H9 (cell line): Measurements from ENCODE around the gene OR10H3. TPM values are rescaled to one million over a fixed set of nuclear protein-coding genes. Genes with fewer than 3 reads are reported as not detected.

Experiments used
- DNase-seq: peaks from one replicate; pipeline ENCODE4 v3.0.0-alpha.2; 2017
- H2AFZ ChIP-seq: one replicate; pipeline ENCODE4 v1.6.1; 2013; ENCODE audit warnings: mild to moderate bottlenecking, low read length, control low read depth, moderate library complexity
- H2AK5ac ChIP-seq: 2 replicates; pipeline ENCODE4 v1.6.1; 2013; ENCODE audit warnings: low read length, control low read depth, mixed read lengths; ENCODE audit not compliant: insufficient read length
- H2BK120ac ChIP-seq: one replicate; pipeline ENCODE4 v1.6.1; 2013; ENCODE audit warnings: low read depth, mild to moderate bottlenecking, low read length, control low read depth, inconsistent platforms; ENCODE audit not compliant: poor library complexity, severe bottlenecking
- H2BK12ac ChIP-seq: 2 replicates; pipeline ENCODE4 v1.6.1; 2013; ENCODE audit warnings: low read length, control low read depth, mixed read lengths, low read depth; ENCODE audit not compliant: insufficient read length
- H2BK15ac ChIP-seq: 2 replicates; pipeline ENCODE4 v1.6.1; 2013; ENCODE audit warnings: low read depth, low read length, control low read depth
- H2BK20ac ChIP-seq: one replicate; pipeline ENCODE4 v1.6.1; 2013; ENCODE audit warnings: low read depth, mild to moderate bottlenecking, low read length, control low read depth, inconsistent platforms; ENCODE audit not compliant: poor library complexity, severe bottlenecking
- H2BK5ac ChIP-seq: 2 replicates; pipeline ENCODE4 v1.6.1; 2013; ENCODE audit warnings: low read length, control low read depth, mixed read lengths; ENCODE audit not compliant: insufficient read length
- H3K14ac ChIP-seq: 2 replicates; pipeline ENCODE4 v1.6.1; 2013; ENCODE audit warnings: low read length, control low read depth; ENCODE audit not compliant: insufficient read depth
- H3K18ac ChIP-seq: 2 replicates; pipeline ENCODE4 v1.6.1; 2013; ENCODE audit warnings: low read depth, mild to moderate bottlenecking, mixed read lengths, low read length, control low read depth; ENCODE audit not compliant: insufficient read length
- H3K23ac ChIP-seq: 2 replicates; pipeline ENCODE4 v1.6.1; 2013; ENCODE audit warnings: low read length, control low read depth, mixed read lengths, low read depth; ENCODE audit not compliant: insufficient read length
- H3K23me2 ChIP-seq: 2 replicates; pipeline ENCODE4 v1.6.1; 2013; ENCODE audit warnings: low read depth, mild to moderate bottlenecking, mixed read lengths, low read length, control low read depth; ENCODE audit not compliant: insufficient read length, poor library complexity, severe bottlenecking
- H3K27ac ChIP-seq: 2 replicates; pipeline ENCODE4 v1.5.1; 2013; ENCODE audit warnings: low read length, control low read depth, mixed read lengths, low read depth; ENCODE audit not compliant: insufficient read length
- H3K27me3 ChIP-seq: 2 replicates; pipeline ENCODE4 v1.6.1; 2013; ENCODE audit warnings: low read length, control low read depth, inconsistent platforms; ENCODE audit not compliant: insufficient read depth
- H3K4ac ChIP-seq: 2 replicates; pipeline ENCODE4 v1.6.1; 2013; ENCODE audit warnings: low read depth, mild to moderate bottlenecking, control low read depth, inconsistent platforms, low read length, moderate library complexity
- H3K4me1 ChIP-seq: 2 replicates; pipeline ENCODE4 v1.6.1; 2013; ENCODE audit warnings: low read length, control low read depth, inconsistent platforms; ENCODE audit not compliant: insufficient read depth
- H3K4me2 ChIP-seq: 2 replicates; pipeline ENCODE4 v1.6.1; 2013; ENCODE audit warnings: low read length, control low read depth, mixed read lengths; ENCODE audit not compliant: insufficient read length, insufficient read depth
- H3K56ac ChIP-seq: 2 replicates; pipeline ENCODE4 v1.6.1; 2013; ENCODE audit warnings: low read depth, mild to moderate bottlenecking, mixed read lengths, low read length, control low read depth; ENCODE audit not compliant: insufficient read length
- H3K79me1 ChIP-seq: 2 replicates; pipeline ENCODE4 v1.6.1; 2013; ENCODE audit warnings: low read depth, mild to moderate bottlenecking, moderate library complexity, low read length, control low read depth, inconsistent platforms; ENCODE audit not compliant: insufficient read depth, poor library complexity, severe bottlenecking
- H3K79me2 ChIP-seq: 2 replicates; pipeline ENCODE4 v1.6.1; 2013; ENCODE audit warnings: low read length, control low read depth, inconsistent platforms; ENCODE audit not compliant: insufficient read depth
- H3K9ac ChIP-seq: 2 replicates; pipeline ENCODE4 v1.6.1; 2013; ENCODE audit warnings: low read length, control low read depth, mixed read lengths; ENCODE audit not compliant: insufficient read length; ENCODE audit errors: extremely low read depth
- H3K9me3 ChIP-seq: one replicate; pipeline ENCODE4 v1.6.1; 2013; ENCODE audit warnings: low read depth, low read length, inconsistent platforms; ENCODE audit not compliant: control insufficient read depth
- H3T11ph ChIP-seq: one replicate; pipeline ENCODE4 v1.6.1; 2013; ENCODE audit warnings: mild to moderate bottlenecking, low read length, control low read depth, inconsistent platforms
- H4K20me1 ChIP-seq: one replicate; pipeline ENCODE4 v1.6.1; 2013; ENCODE audit not compliant: control insufficient read depth, insufficient read length, insufficient read depth
- H4K5ac ChIP-seq: 2 replicates; pipeline ENCODE4 v1.6.1; 2013; ENCODE audit warnings: low read depth, mild to moderate bottlenecking, mixed read lengths, low read length, control low read depth; ENCODE audit not compliant: insufficient read length
- H4K8ac ChIP-seq: replicated peaks from 2 replicates; pipeline ENCODE4 v1.6.1; 2013; ENCODE audit warnings: low read length, control low read depth, mixed read lengths, low read depth; ENCODE audit not compliant: insufficient read length
- H4K91ac ChIP-seq: 2 replicates; pipeline ENCODE4 v1.6.1; 2013; ENCODE audit warnings: low read depth, mild to moderate bottlenecking, moderate library complexity, mixed read lengths, low read length, control low read depth; ENCODE audit not compliant: insufficient read length
- H3K27ac Mint-ChIP-seq, 3 experiments: 2 replicates in 2 of 3; 3 replicates in 1 of 3; pipeline ENCODE4 v1.8.0; 2020 to 2021; ENCODE audit warnings: mixed read lengths in 3 of 3, mild to moderate bottlenecking in 1 of 3, moderate library complexity in 1 of 3
- H3K27me3 Mint-ChIP-seq: 2 replicates; pipeline ENCODE4 v1.8.0; 2021; ENCODE audit warnings: low read depth, mild to moderate bottlenecking, moderate library complexity, mixed read lengths
- H3K36me3 Mint-ChIP-seq, 3 experiments: 2 replicates in 2 of 3; 3 replicates in 1 of 3; pipeline ENCODE4 v1.8.0; 2020 to 2021; ENCODE audit warnings: low read depth in 3 of 3, mixed read lengths in 3 of 3; ENCODE audit not compliant: insufficient read depth in 1 of 3
- H3K4me1 Mint-ChIP-seq, 2 experiments: 2 replicates each; pipeline ENCODE4 v1.8.0; 2020; ENCODE audit warnings: mixed read lengths in 2 of 2
- H3K4me3 Mint-ChIP-seq, 2 experiments: 2 replicates in 1 of 2; 3 replicates in 1 of 2; pipeline ENCODE4 v1.8.0; 2020 to 2021; ENCODE audit warnings: mild to moderate bottlenecking in 2 of 2, mixed read lengths in 2 of 2, moderate library complexity in 1 of 2
- H3K9me3 Mint-ChIP-seq, 2 experiments: 2 replicates in 1 of 2; 3 replicates in 1 of 2; pipeline ENCODE4 v1.8.0; 2020; ENCODE audit warnings: mild to moderate bottlenecking in 2 of 2, mixed read lengths in 2 of 2, moderate library complexity in 1 of 2
- WGBS: extraction: QIAGEN DNeasy Blood & Tissue Kit; methylation state at CpG from one replicate; pipeline ENCODE4 v1.1.7; 2013; ENCODE audit warnings: missing lambda C conversion rate, low lambda C conversion rate, mixed read lengths; ENCODE audit not compliant: insufficient read length; ENCODE audit errors: extremely low coverage; 5-methylcytosine and 5-hydroxymethylcytosine counted together
- long read RNA-seq: library from polyadenylated mRNA; unstranded; transcript quantifications from one replicate; pipeline ENCODE4 v2.0.0, GENCODE V29; 2020
- total RNA-seq: library from RNA; stranded (reverse); gene quantifications from 2 replicates; pipeline ENCODE4 v1.2.1, GENCODE V29; 2021
- TF ChIP-seq, protein P1 (sequence below): fragments of 200-600 bp; sonication (generic); conservative IDR thresholded peaks from 3 replicates; pipeline ENCODE4 v1.8.0; 2021; ENCODE audit warnings: antibody characterized with exemption, mild to moderate bottlenecking

The OR10H3 gene
- total RNA-seq, result not detected in 2 replicates
- long read RNA-seq, result 0 reads

DNA sequence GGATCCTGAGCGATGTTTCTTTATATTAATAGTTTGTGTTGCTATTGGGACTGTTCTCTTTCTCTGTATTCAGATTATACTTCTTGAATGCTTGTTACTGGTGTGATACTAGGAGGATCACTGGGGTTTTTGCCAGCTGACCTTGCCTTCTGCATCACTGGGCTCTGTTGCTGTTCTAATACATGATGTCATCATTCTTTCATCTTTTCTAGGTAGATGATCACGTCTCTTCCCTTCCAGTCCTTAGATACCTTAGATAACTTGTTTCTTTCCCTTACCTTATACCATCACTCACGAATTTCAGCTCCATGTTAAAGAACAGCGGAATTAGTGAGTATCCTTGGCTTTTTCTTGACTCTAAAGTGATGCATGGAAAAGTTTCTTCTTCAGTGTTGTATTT lies at the start of gene OR10H3:
Gene OR10H3, plus strand, starts transcription at position 264 of the 400 bp plus-strand sequence. CDS start 3,408 bp downstream, outside the sequence.
- H3K27ac Mint-ChIP-seq, result no peak within 1 kb of the TSS
- H4K20me1 ChIP-seq, result no peaks in the 10 kb centered on the region
- H3K4me1 Mint-ChIP-seq, result no peaks in the 10 kb centered on the region
- H3K14ac ChIP-seq, result no peak within 1 kb of the TSS
- no peak within 1 kb of the TSS for H3K18ac ChIP-seq
- no peak within 1 kb of the TSS for H3K27ac ChIP-seq
- H3K56ac ChIP-seq, result no peak within 1 kb of the TSS
- no peak within 1 kb of the TSS for H3K23ac ChIP-seq
- H2AK5ac ChIP-seq, result no peak within 1 kb of the TSS
- H2BK5ac ChIP-seq, result no peak within 1 kb of the TSS
- H2BK12ac ChIP-seq, result no peak within 1 kb of the TSS
- TF ChIP-seq, protein P1, sequence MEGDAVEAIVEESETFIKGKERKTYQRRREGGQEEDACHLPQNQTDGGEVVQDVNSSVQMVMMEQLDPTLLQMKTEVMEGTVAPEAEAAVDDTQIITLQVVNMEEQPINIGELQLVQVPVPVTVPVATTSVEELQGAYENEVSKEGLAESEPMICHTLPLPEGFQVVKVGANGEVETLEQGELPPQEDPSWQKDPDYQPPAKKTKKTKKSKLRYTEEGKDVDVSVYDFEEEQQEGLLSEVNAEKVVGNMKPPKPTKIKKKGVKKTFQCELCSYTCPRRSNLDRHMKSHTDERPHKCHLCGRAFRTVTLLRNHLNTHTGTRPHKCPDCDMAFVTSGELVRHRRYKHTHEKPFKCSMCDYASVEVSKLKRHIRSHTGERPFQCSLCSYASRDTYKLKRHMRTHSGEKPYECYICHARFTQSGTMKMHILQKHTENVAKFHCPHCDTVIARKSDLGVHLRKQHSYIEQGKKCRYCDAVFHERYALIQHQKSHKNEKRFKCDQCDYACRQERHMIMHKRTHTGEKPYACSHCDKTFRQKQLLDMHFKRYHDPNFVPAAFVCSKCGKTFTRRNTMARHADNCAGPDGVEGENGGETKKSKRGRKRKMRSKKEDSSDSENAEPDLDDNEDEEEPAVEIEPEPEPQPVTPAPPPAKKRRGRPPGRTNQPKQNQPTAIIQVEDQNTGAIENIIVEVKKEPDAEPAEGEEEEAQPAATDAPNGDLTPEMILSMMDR, result no peak
- H3K79me2 ChIP-seq, result no peaks in the 10 kb centered on the region
- no peak within 1 kb of the TSS for H2AFZ ChIP-seq
- no peak within 1 kb of the TSS for H3K9ac ChIP-seq
- no peak within 1 kb of the TSS for H2BK15ac ChIP-seq
- no peak within 1 kb of the TSS for H4K91ac ChIP-seq
- H3T11ph ChIP-seq, result no peak within 1 kb of the TSS
- H3K4me1 ChIP-seq, result no peaks in the 10 kb centered on the region
- peaks cover 5 to 39% (median 10%) of the 10 kb centered on the region in 3 experiments; a peak in 5 of 7 replicates for H3K36me3 Mint-ChIP-seq
- no CpG with 5 or more reads among the region's 4 CpGs for WGBS
- H3K79me1 ChIP-seq, result no peaks in the 10 kb centered on the region
- H4K8ac ChIP-seq, result no peak within 1 kb of the TSS
- H3K23me2 ChIP-seq, result no peaks in the 10 kb centered on the region
- H2BK120ac ChIP-seq, result no peak within 1 kb of the TSS
- H3K27me3 Mint-ChIP-seq, result peaks cover 1% of the 10 kb centered on the region
- H3K4me3 Mint-ChIP-seq, result no peak within 1 kb of the TSS
- H3K4ac ChIP-seq, result no peak within 1 kb of the TSS
- H3K9me3 Mint-ChIP-seq, result peaks cover 82 to 88% of the 10 kb centered on the region in 2 experiments
- DNase-seq, result no peak
- peaks cover 79% of the 10 kb centered on the region for H3K9me3 ChIP-seq
- no peak within 1 kb of the TSS for H2BK20ac ChIP-seq
- no peak within 1 kb of the TSS for H3K4me2 ChIP-seq
- H4K5ac ChIP-seq, result no peak within 1 kb of the TSS
- no peaks in the 10 kb centered on the region for H3K27me3 ChIP-seq
